OCI-LY7 (cell line): ENCODE data around the gene SAXO1. TPM values are rescaled to one million over a fixed set of nuclear protein-coding genes. Genes with fewer than 3 reads are reported as not detected.

Experiments
- BruUV-seq: library from RNA; stranded (reverse); fragments of 400-500 nt; replicated peaks from 2 replicates; lab custom pipeline; 2021; lab: Mats Ljungman, UMichigan
- CTCF ChIA-PET: fragments of 300-600 bp; sonication (Branson Sonifier 250); formaldehyde crosslinking; loops from one replicate; lab custom pipeline; 2022; ENCODE audit warnings: antibody characterized with exemption; ENCODE audit not compliant: unreplicated experiment; lab: Charles Lee
- POLR2A ChIA-PET: fragments of 300-600 bp; sonication (Branson Sonifier 250); formaldehyde crosslinking; loops from one replicate; lab custom pipeline; 2022; ENCODE audit warnings: antibody characterized with exemption; lab: Charles Lee
- DNase-seq: peaks from one replicate; pipeline ENCODE4 v3.0.0-alpha.2; 2015; ENCODE audit warnings: low spot score
- H2AFZ ChIP-seq: fragments of 200-600 bp; sonication (generic), shearing (Covaris generic); 2 replicates; pipeline ENCODE4 v1.6.1; 2014; ENCODE audit warnings: mild to moderate bottlenecking, antibody characterized with exemption, low read length, moderate library complexity
- H3K27ac ChIP-seq: fragments of 200-600 bp; sonication (generic); 2 replicates; pipeline ENCODE4 v1.5.1; 2014; ENCODE audit warnings: mixed run types, low read depth, mild to moderate bottlenecking, moderate library complexity, low read length, inconsistent platforms; ENCODE audit not compliant: poor library complexity, severe bottlenecking
- H3K36me3 ChIP-seq: fragments of 200-600 bp; sonication (generic); 2 replicates; pipeline ENCODE4 v1.6.1; 2014; ENCODE audit warnings: mild to moderate bottlenecking, antibody characterized with exemption, low read length, moderate library complexity, mixed read lengths; ENCODE audit not compliant: insufficient read depth
- H3K4me1 ChIP-seq: fragments of 200-600 bp; sonication (generic); 2 replicates; pipeline ENCODE4 v1.5.1; 2014; ENCODE audit warnings: mild to moderate bottlenecking, low read length; ENCODE audit not compliant: insufficient read depth, poor library complexity, severe bottlenecking
- H3K4me2 ChIP-seq: fragments of 200-600 bp; sonication (generic); 2 replicates; pipeline ENCODE4 v1.6.1; 2014; ENCODE audit warnings: mild to moderate bottlenecking, low read length
- H3K4me3 ChIP-seq: fragments of 200-600 bp; sonication (generic); 2 replicates; pipeline ENCODE4 v1.5.1; 2014; ENCODE audit warnings: mild to moderate bottlenecking, low read depth, low read length; ENCODE audit not compliant: poor library complexity, severe bottlenecking
- H3K79me2 ChIP-seq: fragments of 200-600 bp; sonication (generic); 2 replicates; pipeline ENCODE4 v1.6.1; 2016; ENCODE audit warnings: low read depth, mild to moderate bottlenecking, low read length, moderate library complexity, mixed read lengths; ENCODE audit not compliant: insufficient read depth
- H3K9me2 ChIP-seq: fragments of 200-600 bp; sonication (generic); 2 replicates; pipeline ENCODE4 v1.6.1; 2016; ENCODE audit warnings: mild to moderate bottlenecking, low read length, mixed read lengths; ENCODE audit not compliant: insufficient read depth
- H3K9me3 ChIP-seq: fragments of 200-600 bp; sonication (generic); 2 replicates; pipeline ENCODE4 v1.6.1; 2014; ENCODE audit warnings: mild to moderate bottlenecking, mixed run types, low read length, mixed read lengths
- H4K20me1 ChIP-seq: fragments of 200-600 bp; sonication (generic); 2 replicates; pipeline ENCODE4 v1.6.1; 2014; ENCODE audit warnings: mild to moderate bottlenecking, antibody characterized with exemption, low read length, moderate library complexity, mixed read lengths; ENCODE audit not compliant: insufficient read depth
- CTCF ChIP-seq: fragments of 200-600 bp; sonication (generic); conservative IDR thresholded peaks from 2 replicates; pipeline ENCODE4 v1.5.1; 2014; ENCODE audit warnings: mild to moderate bottlenecking, antibody characterized with exemption, low read length, moderate library complexity, mixed read lengths
- EZH2phosphoT487 ChIP-seq: fragments of 200-600 bp; sonication (generic); IDR thresholded peaks from 2 replicates; pipeline ENCODE4 v1.6.1; 2018; ENCODE audit warnings: low read depth, borderline replicate concordance, mild to moderate bottlenecking, mixed run types, antibody characterized with exemption, low read length, moderate library complexity, mixed read lengths
- intact Hi-C: fragments of 100-400 bp; cut with micrococcal nuclease; formaldehyde crosslinking; loops from one replicate; pipeline ENCODE4 v1.10.0; 2022; ENCODE audit not compliant: unreplicated experiment
- small RNA-seq: library from RNA; depleted of rRNA; stranded (forward); fragments of <200 nt; gene quantifications from one replicate; pipeline ENCODE3, GENCODE V24; 2014
- total RNA-seq, 2 experiments: library from RNA; depleted of rRNA in 1 of 2; stranded (reverse); fragments of >200 nt in 1 of 2; shearing (Covaris generic) in 1 of 2; gene quantifications; 2 replicates each; pipeline ENCODE4 v1.2.3, GENCODE V29; 2014 to 2022

Gene SAXO1
- total RNA-seq, 2 experiments from 2014 or later, result 0.63 TPM; not detected in 1

GRCh38 chr9:18887546-18887945 is 145.5 kb downstream of the SAXO1 start:
- no peak for DNase-seq
- no TSS peak for BruUV-seq
- ChIA-PET POLR2A (no interaction called here), CTCF (no interaction called here)
- Histone ChIP-seq H3K79me2 (no peaks in the 10 kb centered on the region), H3K4me1 (no peaks in the 10 kb centered on the region), H3K9me2 (no peaks in the 10 kb centered on the region), H3K36me3 (no peaks in the 10 kb centered on the region), H3K27ac (no peak overlapping the region), H3K4me2 (no peak overlapping the region), H3K4me3 (no peak overlapping the region), H2AFZ (no peak overlapping the region), H3K9me3 (no peaks in the 10 kb centered on the region), H4K20me1 (no peaks in the 10 kb centered on the region)
- TF ChIP-seq CTCF (no peak), EZH2phosphoT487 (no peak)
- intact Hi-C loops, result no loop called here

GRCh38 chr9:18881758-18882157 is 151.3 kb downstream of the SAXO1 start:
- TF ChIP-seq EZH2phosphoT487 (no peak), CTCF (no peak)
- Histone ChIP-seq H3K4me2 (no peak overlapping the region), H3K9me2 (no peaks in the 10 kb centered on the region), H3K36me3 (no peaks in the 10 kb centered on the region), H3K79me2 (no peaks in the 10 kb centered on the region), H2AFZ (no peak overlapping the region), H3K27ac (no peak overlapping the region), H3K9me3 (no peaks in the 10 kb centered on the region), H3K4me1 (no peaks in the 10 kb centered on the region), H3K4me3 (no peak overlapping the region), H4K20me1 (no peaks in the 10 kb centered on the region)
- BruUV-seq, result no TSS peak
- POLR2A ChIA-PET, result no interaction called here
- intact Hi-C loops, result no loop called here
- no peak for DNase-seq
- CTCF ChIA-PET, result no interaction called here

- Histone ChIP-seq H3K79me2 (no peaks in the 10 kb centered on the region), H2AFZ (no peak overlapping the region), H3K4me3 (no peak overlapping the region), H3K4me1 (no peaks in the 10 kb centered on the region), H3K36me3 (no peaks in the 10 kb centered on the region), H3K9me2 (no peaks in the 10 kb centered on the region), H3K4me2 (no peak overlapping the region), H3K27ac (no peak overlapping the region), H4K20me1 (no peaks in the 10 kb centered on the region), H3K9me3 (no peaks in the 10 kb centered on the region)
- TF ChIP-seq CTCF (no peak), EZH2phosphoT487 (no peak)
- intact Hi-C loops, result no loop called here
- DNase-seq, result no peak
- ChIA-PET CTCF (no interaction called here), POLR2A (no interaction called here)
- BruUV-seq, result no TSS peak
These were observed 155.0 kb downstream of the SAXO1 start for GRCh38 chr9:18877984-18878383.

Small RNA genes lying within 50 kb of the gene (small RNA-seq; reads per million reads assigned to genes)
- not detected for gene RNU6-264P
- 9.9 reads per million, percentile 95 among the genes with 10 or more reads in this experiment for gene SCARNA8

Other genes starting within 250 kb of the SAXO1 start
- gene RRAGA, start 16.2 kb upstream of the SAXO1 start, total RNA-seq (2014; rRNA removed; shearing (Covaris generic)), result 16.4 and 25.9 TPM in 2 replicates
- gene RRAGA, start 16.2 kb upstream of the SAXO1 start, total RNA-seq (2022), result 40.8 and 43.0 TPM in 2 replicates
- 25.7 and 32.8 TPM in 2 replicates for gene HAUS6, start 69.7 kb upstream of the SAXO1 start, total RNA-seq (2014; rRNA removed; shearing (Covaris generic))
- gene HAUS6, start 69.7 kb upstream of the SAXO1 start, total RNA-seq (2022), result 31.5 and 34.8 TPM in 2 replicates
- gene PLIN2, start 94.3 kb upstream of the SAXO1 start, total RNA-seq (2014; rRNA removed; shearing (Covaris generic)), result 6.2 and 7.8 TPM in 2 replicates
- 6.6 and 7.4 TPM in 2 replicates for gene PLIN2, start 94.3 kb upstream of the SAXO1 start, total RNA-seq (2022)
- 24.2 and 28.6 TPM in 2 replicates for gene DENND4C, start 197.5 kb upstream of the SAXO1 start, total RNA-seq (2014; rRNA removed; shearing (Covaris generic))
- 18.8 and 27.4 TPM in 2 replicates for gene DENND4C, start 197.5 kb upstream of the SAXO1 start, total RNA-seq (2022)